Ascending aorta (tissue), 2 donors: ENCODE results near the gene CKAP5. TPM values are rescaled to one million over a fixed set of nuclear protein-coding genes. Genes with fewer than 3 reads are reported as not detected.
A peak's percentile ranks its signal among the peaks of the same experiment; 100 is the strongest.

Experiments used
- DNase-seq, 2 donors: peaks; one replicate each; pipeline ENCODE4 v3.0.0-alpha.2; 2019; ENCODE audit warnings: low spot score in 2 of 2
- H3K27ac ChIP-seq, 2 donors: fragments of 200-600 bp; sonication (generic); one replicate each; pipeline ENCODE4 v1.5.1; 2016 to 2017; ENCODE audit warnings: mild to moderate bottlenecking in 1 of 2
- H3K27me3 ChIP-seq: fragments of 200-600 bp; sonication (generic); one replicate; pipeline ENCODE4 v1.5.1; 2017
- H3K36me3 ChIP-seq, 2 donors: fragments of 200-600 bp; sonication (generic); one replicate each; pipeline ENCODE4 v1.5.1; 2016
- H3K4me1 ChIP-seq, 2 donors: fragments of 200-600 bp; sonication (generic); one replicate each; pipeline ENCODE4 v1.5.1; 2016 to 2017; ENCODE audit warnings: mild to moderate bottlenecking in 1 of 2
- H3K4me3 ChIP-seq, 2 donors: fragments of 200-600 bp; sonication (generic); one replicate each; pipeline ENCODE4 v1.5.1; 2016 to 2017; ENCODE audit warnings: mild to moderate bottlenecking in 1 of 2
- H3K9me3 ChIP-seq, 2 donors: fragments of 200-600 bp; sonication (generic); one replicate each; pipeline ENCODE4 v1.5.1; 2016
- CTCF ChIP-seq, 3 experiments: fragments of 200-600 bp in 2 of 3; fragments of 450-650 bp in 1 of 3; sonication (generic) in 2 of 3; IDR thresholded peaks; one replicate each; pipeline ENCODE4 v1.5.1; 2016 to 2019; ENCODE audit warnings: antibody characterized with exemption in 3 of 3, mild to moderate bottlenecking in 1 of 3, moderate library complexity in 1 of 3
- intact Hi-C: fragments of 100-400 bp; cut with DNase I; formaldehyde crosslinking; loops from one replicate; pipeline ENCODE4 v1.15.1; 2023
- total RNA-seq: library from RNA; depleted of rRNA; stranded (reverse); fragments of >200 nt; gene quantifications from one replicate; pipeline ENCODE4 v1.1.0, GENCODE V29; 2016

CKAP5 gene
- total RNA-seq, 1 donor from 2014 or later: 13.5 TPM

- Histone ChIP-seq H3K27me3 (no peaks in the 10 kb centered on the region), H3K36me3 (peaks cover 39 to 41% of the 10 kb centered on the region in 2 donors), H3K4me1 (peaks cover 26 to 44% of the 10 kb centered on the region in 2 donors), H3K4me3 (peak overlapping the region; percentile 79 to 82), H3K27ac (peak overlapping the region; percentile 85 to 91), H3K9me3 (no peaks in the 10 kb centered on the region)
- DNase-seq: no peak
- intact Hi-C loops: loop anchor here (2.0 to 5.0 kb wide), 2 partner anchors 36 to 1066 kb away; partner anchors contain the start of gene FNBP4
- TF ChIP-seq CTCF (IDR thresholded peaks at IDR 0.05): no peak
Measured at GRCh38 chr11:46701078-46701654, 144.9 kb downstream of the CKAP5 start.

- Histone ChIP-seq H3K27me3 (no peaks in the 10 kb centered on the region), H3K9me3 (no peaks in the 10 kb centered on the region), H3K4me3 (peak within 1 kb of the TSS; percentile 79 to 82), H3K4me1 (peaks cover 33 to 51% of the 10 kb centered on the region in 2 donors), H3K27ac (peak within 1 kb of the TSS; percentile 85 to 91), H3K36me3 (peaks cover 41% of the 10 kb centered on the region in 2 donors)
- TF ChIP-seq CTCF (IDR thresholded peaks at IDR 0.05): no peak
- intact Hi-C loops: loop anchor here (1.0 to 5.0 kb wide), 4 partner anchors 10 to 1066 kb away; partner anchors contain the start of genes ATG13, FNBP4 and HARBI1
- DNase-seq: peak; percentile 96 to 100
Measured at GRCh38 chr11:46700241-46701077, 145.6 kb downstream of the CKAP5 start, which contains the start of the genes ARHGAP1 and ZNF408. Gene ARHGAP1 (minus strand): TSS chr11:46700619. CDS start chr11:46696107, 4,512 bp downstream. Gene ZNF408 (plus strand): TSS chr11:46701031. CDS start chr11:46701048, 17 bp downstream.

- H3K27me3 ChIP-seq: no peaks in the 10 kb centered on the region
- H3K4me3 ChIP-seq: peak overlapping the region in 1 of 2 donors; percentile 79
- intact Hi-C loops: loop anchor here (5.0 kb wide), 1 partner anchor 51 kb away; no protein-coding TSS in a partner anchor
- peak overlapping the region; percentile 75 to 85 for H3K27ac ChIP-seq
- no peak for TF ChIP-seq CTCF (IDR thresholded peaks at IDR 0.05)
- peaks cover 35 to 69% of the 10 kb centered on the region in 2 donors for H3K4me1 ChIP-seq
- DNase-seq: no peak
- peaks cover 36 to 42% of the 10 kb centered on the region in 2 donors for H3K36me3 ChIP-seq
- H3K9me3 ChIP-seq: no peaks in the 10 kb centered on the region
Measured at GRCh38 chr11:46698597-46698996, 147.5 kb downstream of the CKAP5 start.

- Histone ChIP-seq H3K27me3 (no peaks in the 10 kb centered on the region), H3K36me3 (peaks cover 30 to 42% of the 10 kb centered on the region in 2 donors), H3K4me1 (peaks cover 35 to 70% of the 10 kb centered on the region in 2 donors), H3K27ac (peak overlapping the region; percentile 75 to 85), H3K4me3 (peak overlapping the region in 1 of 2 donors; percentile 30), H3K9me3 (no peaks in the 10 kb centered on the region)
- DNase-seq: no peak
- no peak for TF ChIP-seq CTCF (IDR thresholded peaks at IDR 0.05)
- intact Hi-C loops: loop anchor here (5.0 kb wide), 1 partner anchor 50 kb away; no protein-coding TSS in a partner anchor
Measured at GRCh38 chr11:46697723-46698122, 148.4 kb downstream of the CKAP5 start.

GRCh38 chr11:46697303-46697702 is 148.8 kb downstream of the CKAP5 start:
- no peaks in the 10 kb centered on the region for H3K27me3 ChIP-seq
- no peak for TF ChIP-seq CTCF (IDR thresholded peaks at IDR 0.05)
- intact Hi-C loops: loop anchor here (5.0 kb wide), 1 partner anchor 50 kb away; no protein-coding TSS in a partner anchor
- no peaks in the 10 kb centered on the region for H3K9me3 ChIP-seq
- H3K27ac ChIP-seq: peak overlapping the region; percentile 75 to 85
- peaks cover 33 to 70% of the 10 kb centered on the region in 2 donors for H3K4me1 ChIP-seq
- peaks cover 27 to 42% of the 10 kb centered on the region in 2 donors for H3K36me3 ChIP-seq
- H3K4me3 ChIP-seq: peak overlapping the region in 1 of 2 donors; percentile 30
- DNase-seq: no peak
